Measurements from ENCODE around the gene LRP1. TPM values are rescaled to one million over a fixed set of nuclear protein-coding genes. Genes with fewer than 3 reads are reported as not detected.

Gene LRP1
- total and polyA plus RNA-seq, 2 of the 4 experiments (the other 2 are of a cell fraction) = 73.1 to 142 TPM

DNA sequence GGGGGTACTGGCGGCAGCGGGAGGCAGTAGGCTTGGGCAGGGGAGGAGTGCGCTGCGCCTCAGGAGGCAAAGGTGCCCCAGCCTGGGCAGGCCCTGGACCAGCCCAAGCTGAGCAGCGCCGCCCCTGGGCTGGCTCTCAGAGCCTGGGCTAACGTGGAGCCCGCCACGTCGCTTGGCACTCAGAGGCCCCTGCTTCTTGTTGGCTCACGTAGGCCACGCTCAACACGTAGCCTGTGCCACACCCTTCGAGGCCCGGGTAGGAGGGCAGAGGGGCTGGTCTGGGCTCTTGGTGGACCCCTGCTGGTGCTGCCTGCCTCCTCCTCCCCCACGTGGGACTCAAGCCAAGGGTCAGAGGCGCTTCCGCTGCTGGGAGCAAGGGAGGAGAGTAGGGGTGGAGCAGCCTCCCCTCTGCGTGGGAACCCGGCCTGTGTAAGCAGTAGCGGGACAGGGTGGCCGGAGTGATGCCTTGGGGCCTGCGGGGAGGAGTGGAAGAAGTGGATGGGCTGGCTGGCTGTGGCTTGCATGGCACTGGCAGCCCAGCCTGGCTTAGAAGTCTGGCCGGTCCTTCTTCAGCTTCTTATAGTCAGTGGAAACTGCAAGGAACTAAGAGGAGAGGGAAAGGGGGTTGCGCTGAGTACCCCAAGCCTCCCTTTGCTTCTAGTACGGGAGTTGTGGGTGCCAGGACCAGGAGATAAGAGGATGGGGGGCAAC, 106.9 kb downstream of the LRP1 start:
- Histone ChIP-seq H3K79me1 (ENCODE audit: low read depth in 1 of 2, low read length in 2 of 2) (peaks cover 27 to 45% of the 10 kb centered on the region in 2 experiments), H3K23ac (ENCODE audit: low read depth, low read length) (no peak overlapping the region), H2BK15ac (ENCODE audit: low read depth, low read length) (no peak overlapping the region), H2BK120ac (ENCODE audit: low read depth, low read length) (no peak overlapping the region), H3K4me2 (ENCODE audit: low read depth, low read length) (no peak overlapping the region), H3K18ac (ENCODE audit: low read depth, low read length) (no peak overlapping the region), H2BK5ac (ENCODE audit: low read depth, low read length, poor library complexity, severe bottlenecking) (no peak overlapping the region), H2AK9ac (replicated peaks; ENCODE audit: low read depth, low read length, poor library complexity) (peak overlapping the region; percentile 5), H3K9ac (ENCODE audit: low read depth, low read length) (no peak overlapping the region), H2BK20ac (ENCODE audit: low read depth, low read length) (no peak overlapping the region), H3K27ac (ENCODE audit: insufficient read depth, low read length) (no peak overlapping the region; the same call in 1 of the 2 replicates), H3K9me3 (ENCODE audit: control insufficient read depth, insufficient read depth, low read length) (no peaks in the 10 kb centered on the region), H3K36me3 (ENCODE audit: control insufficient read depth, insufficient read depth, low read length) (peaks cover 45% of the 10 kb centered on the region), H4K5ac (ENCODE audit: low read depth, low read length) (no peak overlapping the region), H4K20me1 (ENCODE audit: insufficient read depth, low read length) (peaks cover 44% of the 10 kb centered on the region), H3K4me1 (ENCODE audit: control insufficient read depth, insufficient read depth, low read length) (peaks cover 11% of the 10 kb centered on the region), H3K14ac (replicated peaks; ENCODE audit: low read depth, low read length) (0 out of 2 replicates have a peak overlapping the region, but pooled peaks have one; percentile 14), H3K56ac (ENCODE audit: extremely low read depth, insufficient read depth, low read length) (no peak overlapping the region), H3K4me3 (ENCODE audit: insufficient read depth, low read depth, low read length) (no peak overlapping the region), H4K8ac (ENCODE audit: low read depth in 2 of 2, low read length in 2 of 2) (no peak overlapping the region; a peak in 1 of 4 replicates), H3K27me3 (ENCODE audit: control insufficient read depth, insufficient read depth, low read length) (no peaks in the 10 kb centered on the region), H3K4ac (ENCODE audit: low read depth, low read length) (no peak overlapping the region), H3K9me1 (ENCODE audit: insufficient read depth, low read length) (peaks cover 14% of the 10 kb centered on the region), H4K91ac (ENCODE audit: insufficient read depth, low read depth, low read length) (no peak overlapping the region), H2AK5ac (ENCODE audit: low read depth, low read length) (no peak overlapping the region), H2AFZ (replicated peaks; ENCODE audit: low read length, poor library complexity) (peak overlapping the region; percentile 35)
- 71% methylated on average over 8 of the region's 26 CpGs; no CpG with 5 or more reads in 1 of the 2 experiments for WGBS, 2 experiments (ENCODE audit: extremely low coverage in 2 of 2, insufficient read length in 1 of 2)
- no TSS peak for BruUV-seq (replicated peaks)
- ChIA-PET CTCF (no interaction called here), POLR2A (ENCODE audit: unreplicated experiment) (interaction anchor here (0.5 kb wide), 1 partner anchor 22 kb away, joined by 9 read pairs; no protein-coding TSS in a partner anchor)
- in situ Hi-C loops (cut with MboI; ENCODE audit: low sequenced_read_pairs) = no loop called here
- TF ChIP-seq, protein P1, sequence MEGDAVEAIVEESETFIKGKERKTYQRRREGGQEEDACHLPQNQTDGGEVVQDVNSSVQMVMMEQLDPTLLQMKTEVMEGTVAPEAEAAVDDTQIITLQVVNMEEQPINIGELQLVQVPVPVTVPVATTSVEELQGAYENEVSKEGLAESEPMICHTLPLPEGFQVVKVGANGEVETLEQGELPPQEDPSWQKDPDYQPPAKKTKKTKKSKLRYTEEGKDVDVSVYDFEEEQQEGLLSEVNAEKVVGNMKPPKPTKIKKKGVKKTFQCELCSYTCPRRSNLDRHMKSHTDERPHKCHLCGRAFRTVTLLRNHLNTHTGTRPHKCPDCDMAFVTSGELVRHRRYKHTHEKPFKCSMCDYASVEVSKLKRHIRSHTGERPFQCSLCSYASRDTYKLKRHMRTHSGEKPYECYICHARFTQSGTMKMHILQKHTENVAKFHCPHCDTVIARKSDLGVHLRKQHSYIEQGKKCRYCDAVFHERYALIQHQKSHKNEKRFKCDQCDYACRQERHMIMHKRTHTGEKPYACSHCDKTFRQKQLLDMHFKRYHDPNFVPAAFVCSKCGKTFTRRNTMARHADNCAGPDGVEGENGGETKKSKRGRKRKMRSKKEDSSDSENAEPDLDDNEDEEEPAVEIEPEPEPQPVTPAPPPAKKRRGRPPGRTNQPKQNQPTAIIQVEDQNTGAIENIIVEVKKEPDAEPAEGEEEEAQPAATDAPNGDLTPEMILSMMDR (conservative IDR thresholded peaks at IDR 0.05; ENCODE audit: low read depth, low read length) = 0 out of 2 replicates have a peak, but pooled peaks have one; percentile 9
- no peak for TF ChIP-seq MAFK (IDR thresholded peaks at IDR 0.05; ENCODE audit: low read depth, low read length)
- no peak for TF ChIP-seq MXI1 (IDR thresholded peaks at IDR 0.05; ENCODE audit: borderline replicate concordance, low read depth, low read length)
- no peak for TF ChIP-seq FOS (IDR thresholded peaks at IDR 0.05; ENCODE audit: low read depth, low read length)
- TF ChIP-seq SMC3 (IDR thresholded peaks at IDR 0.05; ENCODE audit: low read depth, low read length) = no peak
- TF ChIP-seq, protein P2, sequence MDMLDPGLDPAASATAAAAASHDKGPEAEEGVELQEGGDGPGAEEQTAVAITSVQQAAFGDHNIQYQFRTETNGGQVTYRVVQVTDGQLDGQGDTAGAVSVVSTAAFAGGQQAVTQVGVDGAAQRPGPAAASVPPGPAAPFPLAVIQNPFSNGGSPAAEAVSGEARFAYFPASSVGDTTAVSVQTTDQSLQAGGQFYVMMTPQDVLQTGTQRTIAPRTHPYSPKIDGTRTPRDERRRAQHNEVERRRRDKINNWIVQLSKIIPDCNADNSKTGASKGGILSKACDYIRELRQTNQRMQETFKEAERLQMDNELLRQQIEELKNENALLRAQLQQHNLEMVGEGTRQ (IDR thresholded peaks at IDR 0.05; ENCODE audit: low read depth, low read length) = no peak
- TF ChIP-seq BHLHE40 (IDR thresholded peaks at IDR 0.05; ENCODE audit: low read depth, low read length) = no peak
- TF ChIP-seq MAZ (IDR thresholded peaks at IDR 0.05; ENCODE audit: borderline replicate concordance, low read depth, low read length) = no peak
- ATAC-seq (ENCODE audit: low read depth) = no peak
- peak; percentile 60 for DNase-seq
- dilution Hi-C loops (cut with HindIII; ENCODE audit: low sequenced_read_pairs, unreplicated experiment) = no loop called here
- intact Hi-C loops (cut with micrococcal nuclease) = loop anchor here (5.0 kb wide), 1 partner anchor 168 kb away; no protein-coding TSS in a partner anchor

Data from IMR-90 (cell line).